Muscle of back (tissue), 11 donors: ENCODE results near the gene ERCC5. TPM values are rescaled to one million over a fixed set of nuclear protein-coding genes. Genes with fewer than 3 reads are reported as not detected.
A peak's percentile ranks its signal among the peaks of the same experiment; 100 is the strongest.

Experiments
- DNase-seq, 3 donors: peaks; one replicate each; pipeline versions ENCODE4 v3.0.0 to v3.0.0-alpha.2; 2013
- polyA plus RNA-seq, 10 donors: library from polyadenylated mRNA; unstranded; fragments of 120-200 nt; gene quantifications; one replicate each; pipeline ENCODE4 v1.2.1, GENCODE V29; 2013; ENCODE audit not compliant: insufficient read length in 10 of 10

The ERCC5 gene
- polyA plus RNA-seq, 10 donors = 33.3 to 49.0 (median 42.2) TPM

- DNase-seq = no peak
These were observed 6.8 kb upstream of the ERCC5 start for GRCh38 chr13:102838982-102839381.

GRCh38 chr13:102839462-102839861 is 6.4 kb upstream of the ERCC5 start:
- DNase-seq = no peak

- no peak for DNase-seq
These were observed 573 bp upstream of the ERCC5 start for GRCh38 chr13:102845289-102845629.

GRCh38 chr13:102846261-102847015 is 606 bp downstream of the ERCC5 start:
- DNase-seq = peak in 2 of 3 donors; percentile 30 to 63

GRCh38 chr13:102847272-102848234 is 1.7 kb downstream of the ERCC5 start:
- peak in 2 of 3 donors; percentile 24 to 60 for DNase-seq

- no peak for DNase-seq
These were observed 3.1 kb downstream of the ERCC5 start for GRCh38 chr13:102848956-102849355.

GRCh38 chr13:102852556-102852955 is 6.7 kb downstream of the ERCC5 start:
- no peak for DNase-seq

- DNase-seq = no peak
These were observed 8.8 kb downstream of the ERCC5 start for GRCh38 chr13:102854675-102855074.

GRCh38 chr13:102856557-102856956 is 10.7 kb downstream of the ERCC5 start:
- no peak for DNase-seq

- DNase-seq = peak in 1 of 3 donors; percentile 18
These were observed 16.9 kb downstream of the ERCC5 start for GRCh38 chr13:102862624-102863210.

GRCh38 chr13:102863590-102863989 is 17.8 kb downstream of the ERCC5 start:
- DNase-seq = no peak

GRCh38 chr13:102868366-102868936 is 22.6 kb downstream of the ERCC5 start:
- DNase-seq = no peak

GRCh38 chr13:102869948-102870676 is 24.3 kb downstream of the ERCC5 start:
- no peak for DNase-seq

- peak; percentile 46 to 73 (median 52) for DNase-seq
These were observed 25.0 kb downstream of the ERCC5 start for GRCh38 chr13:102870677-102871415.

GRCh38 chr13:102872131-102872530 is 26.3 kb downstream of the ERCC5 start:
- no peak for DNase-seq

GRCh38 chr13:102872531-102872930 is 26.7 kb downstream of the ERCC5 start:
- no peak for DNase-seq

GRCh38 chr13:102873653-102874052 is 27.8 kb downstream of the ERCC5 start:
- no peak for DNase-seq

- DNase-seq = no peak
These were observed 29.4 kb downstream of the ERCC5 start for GRCh38 chr13:102875256-102875655.

- DNase-seq = no peak
These were observed 31.5 kb downstream of the ERCC5 start for GRCh38 chr13:102877303-102877702.

- peak; percentile 33 to 63 (median 45) for DNase-seq
These were observed 32.6 kb downstream of the ERCC5 start for GRCh38 chr13:102878481-102878880.
